ENCODE data around the gene GABRA5.

GABRA5 gene

GRCh38 chr15:26926081-26926480 is 59.2 kb downstream of the GABRA5 start:
- H3K4me3 ChIP-seq (ENCODE audit: extremely low read depth, insufficient read depth, low read length, poor library complexity, severe bottlenecking): no peak overlapping the region

GRCh38 chr15:26928051-26928450 is 61.2 kb downstream of the GABRA5 start:
- H3K27ac ChIP-seq (ENCODE audit: low read depth, low read length, severe bottlenecking): no peak overlapping the region
- H3K4me1 ChIP-seq (ENCODE audit: control insufficient read depth, insufficient read depth, low read length, poor library complexity, severe bottlenecking): no peaks in the 10 kb centered on the region
- H3K36me3 ChIP-seq (ENCODE audit: control insufficient read depth, insufficient read depth, low read length): no peaks in the 10 kb centered on the region
- H3K4me3 ChIP-seq (ENCODE audit: extremely low read depth, insufficient read depth, low read length, poor library complexity, severe bottlenecking): no peak overlapping the region
- H3K9me3 ChIP-seq (ENCODE audit: control insufficient read depth, low read length): no peaks in the 10 kb centered on the region
- WGBS, 2 experiments (ENCODE audit: insufficient coverage in 2 of 2): 91 to 95% methylated on average over 8 of the region's 8 CpGs

More at GRCh38 chr15:26926081-26926480, 59.2 kb downstream of the GABRA5 start:
- Histone ChIP-seq H3K27ac (ENCODE audit: low read depth, low read length, severe bottlenecking) (no peak overlapping the region), H3K36me3 (ENCODE audit: control insufficient read depth, insufficient read depth, low read length) (no peaks in the 10 kb centered on the region), H3K9me3 (ENCODE audit: control insufficient read depth, low read length) (no peaks in the 10 kb centered on the region), H3K4me1 (ENCODE audit: control insufficient read depth, insufficient read depth, low read length, poor library complexity, severe bottlenecking) (no peaks in the 10 kb centered on the region)
- 100% methylated on average over 1 of the region's 2 CpGs for WGBS, 2 experiments (ENCODE audit: insufficient coverage in 2 of 2)

DNA sequence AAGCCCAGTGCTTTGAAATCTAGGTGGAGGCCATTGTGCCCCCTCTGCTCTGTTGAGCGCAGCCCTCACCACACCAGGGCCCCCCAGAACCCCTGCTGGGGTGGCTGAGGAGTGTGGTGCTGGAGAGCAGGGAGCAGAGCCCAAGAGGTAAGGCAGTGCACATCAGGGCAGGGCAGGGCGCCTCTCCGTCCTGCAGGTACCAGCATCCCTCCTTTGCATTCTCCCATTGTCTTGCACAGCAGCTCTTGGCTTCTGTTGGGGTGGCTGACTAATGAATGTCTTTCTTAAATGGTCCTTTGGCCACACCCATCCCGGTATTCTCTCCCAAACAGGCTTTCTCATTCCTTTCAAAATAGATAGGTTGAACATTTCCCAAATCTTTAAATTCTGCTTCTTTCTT is 62.7 kb downstream of the GABRA5 start:
- Histone ChIP-seq H3K4me1 (ENCODE audit: control insufficient read depth, insufficient read depth, low read length, poor library complexity, severe bottlenecking) (no peaks in the 10 kb centered on the region), H3K27ac (ENCODE audit: low read depth, low read length, severe bottlenecking) (no peak overlapping the region)
- 90 to 100% methylated on average over 2 of the region's 4 CpGs for WGBS, 2 experiments (ENCODE audit: insufficient coverage in 2 of 2)

GRCh38 chr15:26934848-26935247 is 68.0 kb downstream of the GABRA5 start:
- H3K4me3 ChIP-seq (ENCODE audit: extremely low read depth, insufficient read depth, low read length, poor library complexity, severe bottlenecking): no peak overlapping the region
- no peaks in the 10 kb centered on the region for H3K36me3 ChIP-seq (ENCODE audit: control insufficient read depth, insufficient read depth, low read length)
- H3K27ac ChIP-seq (ENCODE audit: low read depth, low read length, severe bottlenecking): no peak overlapping the region
- no peaks in the 10 kb centered on the region for H3K4me1 ChIP-seq (ENCODE audit: control insufficient read depth, insufficient read depth, low read length, poor library complexity, severe bottlenecking)
- H3K9me3 ChIP-seq (ENCODE audit: control insufficient read depth, low read length): no peaks in the 10 kb centered on the region
- WGBS, 2 experiments (ENCODE audit: insufficient coverage in 2 of 2): 83 to 91% methylated on average over 4 to 5 of the region's 6 CpGs

More for the DNA sequence above, 62.7 kb downstream of the GABRA5 start:
- H3K9me3 ChIP-seq (ENCODE audit: control insufficient read depth, low read length): no peaks in the 10 kb centered on the region
- no peaks in the 10 kb centered on the region for H3K36me3 ChIP-seq (ENCODE audit: control insufficient read depth, insufficient read depth, low read length)
- no peak overlapping the region for H3K4me3 ChIP-seq (ENCODE audit: extremely low read depth, insufficient read depth, low read length, poor library complexity, severe bottlenecking)

DNA sequence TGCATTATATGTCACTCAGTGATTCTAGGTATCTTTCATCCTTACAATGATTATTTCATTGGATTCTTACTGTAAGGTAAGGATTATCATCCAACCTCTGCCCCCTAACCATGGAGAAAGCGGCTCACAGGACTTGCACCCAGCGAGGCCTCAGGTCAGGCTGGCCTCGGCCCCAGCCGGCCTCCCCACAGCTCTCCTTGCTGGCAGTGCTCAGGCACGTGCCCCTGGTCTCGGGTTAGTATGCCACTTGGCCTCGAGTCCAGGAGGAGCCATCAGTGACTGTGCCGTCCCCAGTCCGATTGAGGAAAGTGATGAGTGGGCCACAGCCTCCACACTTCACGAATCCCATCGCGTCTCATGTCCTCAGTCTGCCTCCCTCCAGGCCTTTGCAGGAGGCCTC is 68.5 kb downstream of the GABRA5 start:
- H3K36me3 ChIP-seq (ENCODE audit: control insufficient read depth, insufficient read depth, low read length): no peaks in the 10 kb centered on the region
- no peak overlapping the region for H3K4me3 ChIP-seq (ENCODE audit: extremely low read depth, insufficient read depth, low read length, poor library complexity, severe bottlenecking)
- no peaks in the 10 kb centered on the region for H3K9me3 ChIP-seq (ENCODE audit: control insufficient read depth, low read length)
- WGBS, 2 experiments (ENCODE audit: insufficient coverage in 2 of 2): 83 to 92% methylated on average over 11 to 12 of the region's 12 CpGs
- no peak overlapping the region for H3K27ac ChIP-seq (ENCODE audit: low read depth, low read length, severe bottlenecking)
- H3K4me1 ChIP-seq (ENCODE audit: control insufficient read depth, insufficient read depth, low read length, poor library complexity, severe bottlenecking): no peaks in the 10 kb centered on the region

DNA sequence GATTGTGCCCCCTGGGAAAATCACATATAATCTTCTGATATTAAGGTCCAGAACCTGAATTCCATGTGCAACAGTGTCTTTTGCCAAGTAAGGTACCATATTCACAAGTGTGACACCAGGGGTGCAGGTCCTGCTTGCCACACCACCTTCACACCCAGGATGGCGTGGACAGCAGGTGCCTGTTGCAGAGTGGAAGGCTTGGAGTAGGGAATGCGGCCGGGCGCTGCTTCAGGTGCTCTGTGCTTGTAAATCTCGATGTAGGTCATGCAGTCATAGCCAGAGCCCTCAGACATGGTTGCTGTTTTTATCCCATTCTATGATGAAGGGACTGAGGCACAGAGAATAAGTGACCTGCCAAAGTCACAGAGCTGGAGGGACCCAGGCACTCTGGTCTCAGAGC is 69.6 kb downstream of the GABRA5 start:
- H3K4me1 ChIP-seq (ENCODE audit: control insufficient read depth, insufficient read depth, low read length, poor library complexity, severe bottlenecking): no peaks in the 10 kb centered on the region
- H3K27ac ChIP-seq (ENCODE audit: low read depth, low read length, severe bottlenecking): no peak overlapping the region
- 78 to 92% methylated on average over 2 to 4 of the region's 5 CpGs for WGBS, 2 experiments (ENCODE audit: insufficient coverage in 2 of 2)
- no peaks in the 10 kb centered on the region for H3K9me3 ChIP-seq (ENCODE audit: control insufficient read depth, low read length)
- H3K36me3 ChIP-seq (ENCODE audit: control insufficient read depth, insufficient read depth, low read length): no peaks in the 10 kb centered on the region
- no peak overlapping the region for H3K4me3 ChIP-seq (ENCODE audit: extremely low read depth, insufficient read depth, low read length, poor library complexity, severe bottlenecking)

- Histone ChIP-seq H3K4me1 (ENCODE audit: control insufficient read depth, insufficient read depth, low read length, poor library complexity, severe bottlenecking) (no peaks in the 10 kb centered on the region), H3K36me3 (ENCODE audit: control insufficient read depth, insufficient read depth, low read length) (no peaks in the 10 kb centered on the region), H3K27ac (ENCODE audit: low read depth, low read length, severe bottlenecking) (no peak overlapping the region), H3K4me3 (ENCODE audit: extremely low read depth, insufficient read depth, low read length, poor library complexity, severe bottlenecking) (no peak overlapping the region), H3K9me3 (ENCODE audit: control insufficient read depth, low read length) (no peaks in the 10 kb centered on the region)
- WGBS, 2 experiments (ENCODE audit: insufficient coverage in 2 of 2): 92% methylated on average over 7 to 13 of the region's 13 CpGs
Observed at GRCh38 chr15:26937134-26937533, 70.3 kb downstream of the GABRA5 start.

DNA sequence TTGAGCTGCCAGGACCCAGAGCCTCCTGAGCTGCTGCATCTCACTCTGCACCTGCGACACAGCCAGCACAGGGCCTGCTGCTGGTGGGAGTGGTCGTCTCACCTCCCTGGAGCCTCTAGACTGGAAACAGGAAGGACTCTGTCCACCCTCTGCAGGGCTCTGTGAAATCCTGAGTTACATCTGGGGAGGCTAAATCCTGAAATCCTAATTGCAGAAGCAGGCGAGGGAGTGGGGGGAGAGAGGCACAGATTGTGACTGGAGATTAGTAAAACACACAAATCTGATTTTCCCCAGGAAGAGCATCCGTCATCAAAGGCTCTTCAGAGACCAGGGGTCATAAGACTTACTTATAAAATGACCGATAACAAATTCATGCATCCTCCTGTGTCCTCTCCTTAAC is 72.5 kb downstream of the GABRA5 start:
- no peak overlapping the region for H3K27ac ChIP-seq (ENCODE audit: low read depth, low read length, severe bottlenecking)
- no peaks in the 10 kb centered on the region for H3K4me1 ChIP-seq (ENCODE audit: control insufficient read depth, insufficient read depth, low read length, poor library complexity, severe bottlenecking)
- 90 to 97% methylated on average over 2 to 3 of the region's 5 CpGs for WGBS, 2 experiments (ENCODE audit: insufficient coverage in 2 of 2)
- no peaks in the 10 kb centered on the region for H3K9me3 ChIP-seq (ENCODE audit: control insufficient read depth, low read length)
- no peaks in the 10 kb centered on the region for H3K36me3 ChIP-seq (ENCODE audit: control insufficient read depth, insufficient read depth, low read length)
- H3K4me3 ChIP-seq (ENCODE audit: extremely low read depth, insufficient read depth, low read length, poor library complexity, severe bottlenecking): no peak overlapping the region

GRCh38 chr15:26941489-26941888 is 74.6 kb downstream of the GABRA5 start:
- Histone ChIP-seq H3K9me3 (ENCODE audit: control insufficient read depth, low read length) (no peaks in the 10 kb centered on the region), H3K36me3 (ENCODE audit: control insufficient read depth, insufficient read depth, low read length) (no peaks in the 10 kb centered on the region), H3K4me3 (ENCODE audit: extremely low read depth, insufficient read depth, low read length, poor library complexity, severe bottlenecking) (no peak overlapping the region), H3K4me1 (ENCODE audit: control insufficient read depth, insufficient read depth, low read length, poor library complexity, severe bottlenecking) (no peaks in the 10 kb centered on the region), H3K27ac (ENCODE audit: low read depth, low read length, severe bottlenecking) (no peak overlapping the region)
- WGBS, 2 experiments (ENCODE audit: insufficient coverage in 2 of 2): 86 to 95% methylated on average over 3 to 5 of the region's 5 CpGs

- Histone ChIP-seq H3K9me3 (ENCODE audit: control insufficient read depth, low read length) (no peaks in the 10 kb centered on the region), H3K4me3 (ENCODE audit: extremely low read depth, insufficient read depth, low read length, poor library complexity, severe bottlenecking) (no peak overlapping the region), H3K27ac (ENCODE audit: low read depth, low read length, severe bottlenecking) (no peak overlapping the region), H3K4me1 (ENCODE audit: control insufficient read depth, insufficient read depth, low read length, poor library complexity, severe bottlenecking) (no peaks in the 10 kb centered on the region), H3K36me3 (ENCODE audit: control insufficient read depth, insufficient read depth, low read length) (no peaks in the 10 kb centered on the region)
- 74 to 94% methylated on average over 4 to 6 of the region's 8 CpGs for WGBS, 2 experiments (ENCODE audit: insufficient coverage in 2 of 2)
Observed at GRCh38 chr15:26943866-26944265, 77.0 kb downstream of the GABRA5 start.

GRCh38 chr15:26945046-26945445 is 78.2 kb downstream of the GABRA5 start:
- H3K4me1 ChIP-seq (ENCODE audit: control insufficient read depth, insufficient read depth, low read length, poor library complexity, severe bottlenecking): no peaks in the 10 kb centered on the region
- no peaks in the 10 kb centered on the region for H3K36me3 ChIP-seq (ENCODE audit: control insufficient read depth, insufficient read depth, low read length)
- no peaks in the 10 kb centered on the region for H3K9me3 ChIP-seq (ENCODE audit: control insufficient read depth, low read length)
- no peak overlapping the region for H3K27ac ChIP-seq (ENCODE audit: low read depth, low read length, severe bottlenecking)
- WGBS, 2 experiments (ENCODE audit: insufficient coverage in 2 of 2): 82 to 88% methylated on average over 13 of the region's 13 CpGs
- H3K4me3 ChIP-seq (ENCODE audit: extremely low read depth, insufficient read depth, low read length, poor library complexity, severe bottlenecking): no peak overlapping the region

Data from mesodermal cell (in vitro differentiated cells).